Liver (tissue), 9 donors: ENCODE results near the gene MTCH1. TPM values are rescaled to one million over a fixed set of nuclear protein-coding genes. Genes with fewer than 3 reads are reported as not detected.

Source experiments
- DNase-seq: peaks from one replicate; pipeline ENCODE4 v3.0.0-alpha.2; 2017; ENCODE audit warnings: low spot score
- H3K27ac ChIP-seq, 2 donors: one replicate each; pipeline ENCODE4 v1.7.0; 2013; ENCODE audit warnings: inconsistent platforms in 2 of 2, low read length in 2 of 2, control low read depth in 1 of 2, low read depth in 1 of 2, mild to moderate bottlenecking in 1 of 2
- H3K27me3 ChIP-seq, 4 donors: one replicate each; pipeline versions ENCODE4 v1.6.1 to v1.7.0; 2013; ENCODE audit warnings: low read length in 3 of 4, inconsistent platforms in 1 of 4, mild to moderate bottlenecking in 1 of 4, moderate library complexity in 1 of 4; ENCODE audit not compliant: control insufficient read depth in 4 of 4, insufficient read depth in 4 of 4
- H3K36me3 ChIP-seq, 4 donors: one replicate each; pipeline versions ENCODE4 v1.6.1 to v1.7.0; 2013; ENCODE audit warnings: low read length in 3 of 4, mild to moderate bottlenecking in 3 of 4, low read depth in 1 of 4, moderate library complexity in 1 of 4; ENCODE audit not compliant: control insufficient read depth in 4 of 4, insufficient read depth in 3 of 4
- H3K4me1 ChIP-seq, 4 donors: one replicate each; pipeline versions ENCODE4 v1.6.1 to v1.7.0; 2013; ENCODE audit warnings: low read length in 3 of 4, mild to moderate bottlenecking in 3 of 4, moderate library complexity in 1 of 4; ENCODE audit not compliant: control insufficient read depth in 4 of 4, insufficient read depth in 4 of 4
- H3K4me3 ChIP-seq, 3 donors: one replicate each; pipeline versions ENCODE4 v1.6.1 to v1.7.0; 2013; ENCODE audit warnings: low read length in 3 of 3, control low read depth in 1 of 3, low read depth in 1 of 3, mild to moderate bottlenecking in 1 of 3
- H3K9ac ChIP-seq, 2 donors: one replicate each; pipeline ENCODE4 v1.7.0; 2013; ENCODE audit warnings: low read length in 2 of 2, mild to moderate bottlenecking in 2 of 2, moderate library complexity in 2 of 2, control low read depth in 1 of 2, low read depth in 1 of 2
- H3K9me3 ChIP-seq, 4 donors: one replicate each; pipeline versions ENCODE4 v1.6.1 to v1.7.0; 2013; ENCODE audit warnings: low read length in 3 of 4; ENCODE audit not compliant: control insufficient read depth in 4 of 4
- CTCF ChIP-seq: fragments of 150-350 bp; IDR thresholded peaks from 2 replicates; pipeline ENCODE4 v1.5.1; 2017; ENCODE audit warnings: improper control_type of control experiment, low read depth, low read length; ENCODE audit not compliant: missing input control
- EGR1 ChIP-seq, 2 donors: IDR thresholded peaks; 2 replicates each; pipeline ENCODE4 v1.6.1; 2016 to 2018; ENCODE audit warnings: antibody characterized with exemption in 2 of 2, low read depth in 2 of 2
- FOXA1 ChIP-seq: IDR thresholded peaks from 2 replicates; pipeline ENCODE4 v1.6.1; 2016; ENCODE audit warnings: antibody characterized with exemption
- FOXA2 ChIP-seq: IDR thresholded peaks from 2 replicates; pipeline ENCODE4 v1.6.1; 2016; ENCODE audit warnings: antibody characterized with exemption
- GABPA ChIP-seq, 2 donors: IDR thresholded peaks in 1 of 2; conservative IDR thresholded peaks in 1 of 2; 2 replicates each; pipeline ENCODE4 v1.6.1; 2016; ENCODE audit warnings: antibody characterized with exemption in 2 of 2, mild to moderate bottlenecking in 1 of 2, moderate library complexity in 1 of 2
- HNF4A ChIP-seq, 2 donors: conservative IDR thresholded peaks; 2 replicates each; pipeline ENCODE4 v1.6.1; 2016; ENCODE audit warnings: antibody characterized with exemption in 2 of 2, mild to moderate bottlenecking in 2 of 2
- HNF4G ChIP-seq: IDR thresholded peaks from 2 replicates; pipeline ENCODE4 v1.6.1; 2016; ENCODE audit warnings: antibody characterized with exemption
- JUND ChIP-seq, 2 donors: IDR thresholded peaks; 2 replicates each; pipeline ENCODE4 v1.6.1; 2016; ENCODE audit warnings: antibody characterized with exemption in 2 of 2
- NR2F2 ChIP-seq: IDR thresholded peaks from 2 replicates; pipeline ENCODE4 v1.6.1; 2016; ENCODE audit warnings: antibody characterized with exemption
- RAD21 ChIP-seq, 2 donors: IDR thresholded peaks; 2 replicates each; pipeline ENCODE4 v1.6.1; 2016; ENCODE audit warnings: antibody characterized with exemption in 2 of 2, mild to moderate bottlenecking in 2 of 2
- REST ChIP-seq: IDR thresholded peaks from 2 replicates; pipeline ENCODE4 v1.6.1; 2016; ENCODE audit warnings: antibody characterized with exemption, mild to moderate bottlenecking
- RXRA ChIP-seq, 2 donors: IDR thresholded peaks; 2 replicates each; pipeline ENCODE4 v1.6.1; 2017 to 2018; ENCODE audit warnings: antibody characterized with exemption in 2 of 2, mild to moderate bottlenecking in 1 of 2
- SP1 ChIP-seq: IDR thresholded peaks from 2 replicates; pipeline ENCODE4 v1.6.1; 2018; ENCODE audit warnings: antibody characterized with exemption, mild to moderate bottlenecking
- TAF1 ChIP-seq: conservative IDR thresholded peaks from 2 replicates; pipeline ENCODE4 v1.6.1; 2016; ENCODE audit warnings: antibody characterized with exemption, mild to moderate bottlenecking
- YY1 ChIP-seq: IDR thresholded peaks from 2 replicates; pipeline ENCODE4 v1.6.1; 2016; ENCODE audit warnings: antibody characterized with exemption, mild to moderate bottlenecking
- ZBTB33 ChIP-seq: IDR thresholded peaks from 2 replicates; pipeline ENCODE4 v1.6.1; 2016; ENCODE audit warnings: antibody characterized with exemption
- WGBS: extraction: QIAGEN DNeasy Blood & Tissue Kit; methylation state at CpG from one replicate; pipeline ENCODE4 v1.1.7; 2013; 5-methylcytosine and 5-hydroxymethylcytosine counted together
- polyA plus RNA-seq, 2 donors: library from polyadenylated mRNA; stranded (reverse) in 1 of 2; unstranded in 1 of 2; fragments of 200-250 nt in 1 of 2; fragments of >200 nt in 1 of 2; fragmentation: Nextera tagmentation in 1 of 2; extraction: Ambion mirVana in 1 of 2; gene quantifications; one replicate each; pipeline versions ENCODE4 v1.2.1 to v1.2.3, GENCODE V29; 2013 to 2015
- total RNA-seq, 2 donors: library from RNA; depleted of rRNA; stranded (reverse); fragments of >200 nt; gene quantifications; one replicate each; pipeline ENCODE4 v1.2.3, GENCODE V29; 2014
- donor health status: healthy.
- donor health status: healthy.
- donor health status: healthy.
- donor health status: healthy.
- donor health status: healthy.

Gene MTCH1
- total and polyA plus RNA-seq, 4 donors = 61.5 to 79.6 (median 74.1) TPM

GRCh38 chr6:37022135-37022863 lies 36.3 kb upstream of the MTCH1 start:
- peaks cover 11 to 35% (median 32%) of the 10 kb centered on the region in 4 donors for H3K4me1 ChIP-seq
- 97% methylated on average over 17 of the region's 17 CpGs for WGBS
- no peaks in the 10 kb centered on the region for H3K9me3 ChIP-seq
- TF ChIP-seq HNF4A (conservative IDR thresholded peaks at IDR 0.05) = no peak
- no peak for TF ChIP-seq EGR1 (IDR thresholded peaks at IDR 0.05; ENCODE audit: low read depth in 2 of 2)
- TF ChIP-seq SP1 = no peak
- no peaks in the 10 kb centered on the region for H3K27me3 ChIP-seq
- H3K9ac ChIP-seq = no peak overlapping the region
- H3K36me3 ChIP-seq = no peaks in the 10 kb centered on the region
- H3K4me3 ChIP-seq = no peak overlapping the region
- no peak for DNase-seq
- H3K27ac ChIP-seq = peak overlapping the region in 1 of 2 donors; percentile 42

GRCh38 chr6:37021356-37022129 lies 35.5 kb upstream of the MTCH1 start:
- H3K27ac ChIP-seq = no peak overlapping the region
- TF ChIP-seq RAD21 (IDR thresholded peaks at IDR 0.05) = peak; percentile 64 to 70
- no peak for TF ChIP-seq YY1
- peak; percentile 21 for TF ChIP-seq CTCF
- TF ChIP-seq FOXA2 = no peak
- no peak overlapping the region for H3K4me3 ChIP-seq
- no peak overlapping the region for H3K9ac ChIP-seq
- H3K36me3 ChIP-seq = no peaks in the 10 kb centered on the region
- 86% methylated on average over 14 of the region's 14 CpGs for WGBS
- H3K9me3 ChIP-seq = no peaks in the 10 kb centered on the region
- H3K27me3 ChIP-seq = no peaks in the 10 kb centered on the region
- peaks cover 11 to 35% (median 32%) of the 10 kb centered on the region in 4 donors for H3K4me1 ChIP-seq
- DNase-seq = no peak

GRCh38 chr6:37020812-37021211 lies 34.8 kb upstream of the MTCH1 start:
- Histone ChIP-seq H3K36me3 (no peaks in the 10 kb centered on the region), H3K9ac (no peak overlapping the region), H3K9me3 (no peaks in the 10 kb centered on the region), H3K4me3 (no peak overlapping the region), H3K27me3 (no peaks in the 10 kb centered on the region), H3K27ac (no peak overlapping the region), H3K4me1 (peaks cover 11 to 35% (median 32%) of the 10 kb centered on the region in 4 donors)
- no peak for TF ChIP-seq ZBTB33
- no peak for TF ChIP-seq RXRA (IDR thresholded peaks at IDR 0.05)
- no peak for TF ChIP-seq FOXA2
- no peak for TF ChIP-seq EGR1 (IDR thresholded peaks at IDR 0.05; ENCODE audit: low read depth in 2 of 2)
- no peak for TF ChIP-seq JUND (IDR thresholded peaks at IDR 0.05)
- TF ChIP-seq TAF1 = no peak
- TF ChIP-seq REST = no peak
- no peak for TF ChIP-seq CTCF
- TF ChIP-seq GABPA (IDR thresholded peaks at IDR 0.05 in 1 of 2, conservative IDR thresholded peaks at IDR 0.05 in 1 of 2) = no peak
- no peak for TF ChIP-seq HNF4A (conservative IDR thresholded peaks at IDR 0.05)
- no peak for TF ChIP-seq YY1
- TF ChIP-seq RAD21 (IDR thresholded peaks at IDR 0.05) = no peak
- no peak for TF ChIP-seq SP1
- TF ChIP-seq HNF4G = no peak
- no peak for TF ChIP-seq NR2F2
- TF ChIP-seq FOXA1 = no peak
- DNase-seq = no peak
- 92% methylated on average over 5 of the region's 5 CpGs for WGBS
